NAMALWA (cell line): ENCODE measurements around the gene FUT8.

Experiments used
- DNase-seq: peaks from one replicate; pipeline ENCODE4 v3.0.0-alpha.2; 2015; ENCODE audit warnings: low spot score

FUT8 gene

DNA sequence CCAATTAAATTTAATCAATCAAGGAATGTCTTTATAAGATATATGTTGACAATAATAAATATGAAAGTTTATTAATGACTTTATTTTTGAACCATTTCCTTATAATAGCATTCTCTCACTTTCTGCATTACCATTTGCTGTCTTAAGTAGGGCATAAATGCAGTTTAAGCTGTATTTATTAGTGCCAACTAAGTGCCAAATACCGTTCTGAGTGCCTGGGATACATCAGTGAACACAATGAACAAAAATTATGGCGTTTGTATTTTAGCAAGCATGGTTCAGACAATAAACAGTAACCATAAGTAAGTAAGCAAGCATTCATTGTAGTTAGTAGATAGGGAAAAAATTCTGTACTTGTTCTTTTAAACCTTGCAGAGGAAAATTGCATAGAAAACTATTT, 145.8 kb downstream of the FUT8 start:
- DNase-seq, result no peak

DNA sequence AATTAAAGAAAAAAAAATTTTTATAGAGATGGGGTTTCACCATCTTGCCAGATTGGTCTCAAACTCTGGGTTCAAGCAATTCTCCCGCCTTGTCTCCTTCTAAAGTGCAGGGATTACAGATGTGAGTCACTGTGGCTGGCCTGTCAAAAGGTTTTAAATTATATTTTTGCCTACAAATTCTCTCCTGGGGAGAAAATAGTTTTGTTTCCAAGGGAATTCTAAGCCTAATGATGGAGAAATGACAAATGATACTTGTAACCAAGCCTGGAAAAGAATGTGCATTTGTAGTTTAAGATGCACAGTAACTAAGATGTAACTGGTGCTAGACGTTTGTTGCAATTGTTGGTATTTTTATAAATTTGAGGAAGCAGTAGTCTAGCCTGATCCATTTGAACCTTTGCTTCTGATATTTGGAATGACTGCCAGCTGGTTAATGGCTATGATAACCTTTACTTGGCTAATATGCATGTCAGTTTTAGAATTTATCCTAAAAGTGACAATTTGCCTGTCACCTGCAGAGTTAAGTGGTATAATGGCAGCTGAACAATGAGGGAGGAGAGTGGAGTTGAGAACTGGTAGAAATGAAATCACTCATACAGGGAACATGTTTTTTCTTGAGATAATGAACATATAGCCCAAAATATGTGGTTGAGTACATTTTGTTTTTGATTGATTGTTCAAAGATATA, 148.0 kb downstream of the FUT8 start:
- DNase-seq, result no peak

DNA sequence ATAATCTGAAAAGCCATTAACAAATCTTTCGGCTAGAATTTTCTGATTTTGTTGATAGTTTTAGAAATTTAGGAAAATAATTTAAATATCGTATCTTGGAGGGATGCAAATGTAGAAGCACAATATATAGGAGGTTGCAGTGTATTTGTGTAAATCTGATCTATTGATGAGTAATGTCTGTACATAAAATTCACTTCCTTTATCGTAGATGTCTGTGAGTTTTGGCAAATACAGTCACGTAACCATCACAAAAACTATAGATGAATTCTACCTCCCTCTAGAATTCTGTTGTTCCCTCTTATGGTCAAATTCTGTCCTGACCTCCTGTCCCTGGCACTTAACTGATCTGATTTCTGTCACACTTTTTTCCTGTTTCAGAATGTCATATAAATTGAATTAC, 151.8 kb downstream of the FUT8 start:
- DNase-seq, result no peak

DNA sequence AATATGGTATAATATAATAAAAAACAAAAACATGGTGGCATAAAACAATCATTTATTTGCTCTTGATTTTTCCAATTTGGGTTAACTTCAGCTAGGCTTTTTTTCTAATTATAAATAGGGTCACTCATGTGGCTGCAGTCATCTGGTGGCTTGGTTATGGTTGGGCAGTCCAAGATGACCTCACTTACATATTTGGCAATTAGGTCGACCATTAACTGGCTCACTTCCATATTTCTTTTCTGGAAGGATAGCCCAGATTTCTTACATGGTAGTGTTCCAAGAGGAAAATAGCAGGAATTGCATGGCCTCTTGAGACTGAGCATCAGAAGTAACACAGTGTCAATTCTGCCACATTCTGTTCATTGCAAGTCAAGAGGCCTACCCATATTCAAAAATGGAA, 153.4 kb downstream of the FUT8 start:
- no peak for DNase-seq

DNA sequence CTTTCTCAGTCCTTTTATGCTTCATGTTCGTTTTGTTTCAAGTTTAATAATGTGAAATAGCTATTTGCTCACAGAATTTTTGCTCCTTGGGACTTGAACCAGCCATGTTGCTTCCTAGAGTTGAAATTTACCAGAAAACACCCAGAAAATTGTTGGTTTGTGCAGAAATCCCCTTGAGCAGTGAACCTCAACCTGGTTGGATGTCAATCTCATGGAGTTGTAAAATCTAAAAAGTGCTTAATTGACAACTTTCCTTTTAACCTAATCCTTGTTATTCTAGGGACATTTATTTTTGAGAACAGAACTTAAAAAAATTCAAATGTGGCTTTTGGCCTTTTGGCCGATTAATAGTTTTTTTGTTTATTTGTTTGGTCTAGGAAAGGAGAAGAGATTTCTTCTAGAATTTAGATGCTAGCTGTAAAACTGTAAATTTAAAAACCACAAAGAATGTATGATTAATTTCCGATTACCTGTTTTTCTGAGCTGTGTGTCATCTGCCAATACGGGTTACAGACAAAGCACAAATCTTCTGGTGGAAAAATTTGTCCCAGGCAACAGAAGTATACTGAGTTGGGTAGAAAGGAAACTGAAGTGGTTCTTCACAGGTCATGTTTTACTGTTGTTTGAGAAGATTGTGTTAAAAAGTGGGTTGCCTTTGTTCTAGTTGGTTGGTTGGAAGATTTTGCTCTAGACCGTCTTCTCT, 154.4 kb downstream of the FUT8 start:
- no peak for DNase-seq

DNA sequence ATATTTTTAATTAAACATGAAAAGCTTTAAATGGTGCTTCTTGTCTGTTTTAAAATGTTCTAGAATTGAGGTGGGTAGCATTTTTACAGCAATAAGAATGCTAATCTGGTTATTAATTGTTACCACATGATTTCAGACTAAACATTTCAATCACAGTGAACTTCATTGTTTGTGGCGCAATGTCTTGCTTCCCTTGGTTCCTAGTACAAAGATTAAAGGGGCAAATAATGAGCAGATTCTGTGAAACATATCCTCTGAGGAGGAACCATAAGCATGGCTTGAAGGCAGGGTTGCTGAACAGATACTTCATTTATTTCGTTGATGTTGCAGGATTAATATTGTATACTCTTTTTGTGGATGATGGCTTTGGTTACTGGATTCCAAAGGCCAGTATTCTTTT, 162.1 kb downstream of the FUT8 start:
- no peak for DNase-seq

DNA sequence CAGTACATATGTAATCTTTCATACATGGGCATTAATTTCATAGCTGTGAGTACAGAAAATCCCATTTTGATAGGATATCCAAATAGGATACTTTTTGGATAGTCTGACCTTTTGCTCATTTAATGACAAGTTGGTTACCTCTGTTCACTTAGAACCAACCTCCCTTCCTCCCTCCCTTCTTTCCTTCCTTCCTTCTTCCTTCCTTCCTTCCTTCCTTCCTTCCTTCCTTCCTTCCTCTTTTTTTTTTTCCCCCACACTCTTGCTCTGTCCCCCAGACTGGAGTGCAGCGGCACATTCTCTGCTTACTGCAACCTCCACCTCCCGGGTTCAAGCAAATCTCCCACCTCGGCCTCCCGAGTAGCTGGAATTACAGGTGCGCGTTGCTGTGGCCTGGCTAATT, 162.9 kb downstream of the FUT8 start:
- no peak for DNase-seq

DNA sequence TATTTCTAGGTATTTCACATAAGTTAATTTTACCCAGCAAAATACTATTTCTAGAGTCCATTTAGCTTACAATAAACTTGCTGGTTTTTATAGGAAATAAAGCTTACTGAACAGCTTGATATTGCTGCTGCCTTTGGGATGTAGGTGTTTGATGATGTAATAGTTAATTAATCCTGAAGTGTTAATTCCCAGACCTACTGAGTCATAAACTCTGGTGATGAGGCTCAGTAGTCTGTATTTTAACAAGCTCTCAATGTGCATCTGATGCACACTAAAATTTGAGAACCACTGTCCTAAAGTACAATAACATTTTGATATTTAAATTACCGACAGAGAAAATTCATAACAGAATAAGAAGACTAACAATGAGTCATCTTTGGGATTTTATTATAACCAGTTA, 168.4 kb downstream of the FUT8 start:
- DNase-seq, result no peak

DNA sequence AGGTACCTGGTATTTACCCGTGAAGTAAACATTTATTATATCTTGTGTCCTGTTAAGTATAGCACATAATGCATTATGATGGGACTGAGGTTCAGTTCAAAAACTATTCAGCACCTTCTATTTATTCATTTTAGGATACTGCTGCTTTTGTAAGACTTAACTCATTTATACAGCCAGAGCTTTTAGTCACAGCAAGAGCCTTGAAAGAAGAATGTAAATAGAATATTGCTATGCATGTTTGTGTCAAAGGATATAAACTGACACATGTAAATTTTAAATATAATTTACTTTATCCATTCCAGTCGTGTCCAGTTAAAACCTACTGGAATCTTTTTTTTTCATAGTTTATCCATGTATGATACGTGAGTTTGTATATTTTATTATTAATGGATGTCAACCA, 168.8 kb downstream of the FUT8 start:
- no peak for DNase-seq

DNA sequence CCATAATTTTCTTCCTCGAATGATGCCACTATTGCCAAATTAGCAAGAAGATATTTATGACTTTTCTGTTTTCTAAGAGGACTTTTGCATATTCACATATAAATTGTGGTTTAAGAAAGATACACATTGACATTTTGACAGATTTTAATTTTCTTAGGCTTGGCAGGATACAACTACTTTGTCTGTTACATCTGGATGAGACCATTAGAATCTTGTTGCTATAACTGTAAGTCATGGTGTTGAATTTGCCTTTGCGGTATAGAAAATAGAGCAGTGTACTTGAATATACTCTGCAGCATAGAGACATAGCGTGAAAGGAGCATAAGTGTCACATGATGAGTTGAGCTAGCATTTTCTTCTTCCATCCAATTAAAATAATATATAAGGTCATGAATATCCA, 169.3 kb downstream of the FUT8 start:
- no peak for DNase-seq

DNA sequence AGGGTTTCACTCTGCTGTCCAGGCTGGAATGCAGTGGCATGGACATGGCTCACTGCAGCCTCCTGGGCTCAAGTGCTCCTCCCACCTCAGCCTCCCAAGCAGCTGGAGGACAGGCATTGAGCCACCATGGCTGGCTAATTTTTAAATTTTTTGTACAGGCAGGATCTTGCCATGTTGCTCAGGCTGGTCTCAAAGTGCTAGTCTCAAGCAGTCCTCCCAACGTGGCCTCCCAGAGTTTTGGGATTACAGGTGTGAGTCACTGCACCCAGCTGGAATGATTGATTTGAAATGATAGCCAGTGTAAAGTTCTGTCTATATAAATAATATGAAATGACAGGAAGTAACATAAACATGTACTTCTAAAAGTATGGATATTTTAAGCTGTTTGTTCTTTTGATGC, 172.7 kb downstream of the FUT8 start:
- DNase-seq, result no peak

DNA sequence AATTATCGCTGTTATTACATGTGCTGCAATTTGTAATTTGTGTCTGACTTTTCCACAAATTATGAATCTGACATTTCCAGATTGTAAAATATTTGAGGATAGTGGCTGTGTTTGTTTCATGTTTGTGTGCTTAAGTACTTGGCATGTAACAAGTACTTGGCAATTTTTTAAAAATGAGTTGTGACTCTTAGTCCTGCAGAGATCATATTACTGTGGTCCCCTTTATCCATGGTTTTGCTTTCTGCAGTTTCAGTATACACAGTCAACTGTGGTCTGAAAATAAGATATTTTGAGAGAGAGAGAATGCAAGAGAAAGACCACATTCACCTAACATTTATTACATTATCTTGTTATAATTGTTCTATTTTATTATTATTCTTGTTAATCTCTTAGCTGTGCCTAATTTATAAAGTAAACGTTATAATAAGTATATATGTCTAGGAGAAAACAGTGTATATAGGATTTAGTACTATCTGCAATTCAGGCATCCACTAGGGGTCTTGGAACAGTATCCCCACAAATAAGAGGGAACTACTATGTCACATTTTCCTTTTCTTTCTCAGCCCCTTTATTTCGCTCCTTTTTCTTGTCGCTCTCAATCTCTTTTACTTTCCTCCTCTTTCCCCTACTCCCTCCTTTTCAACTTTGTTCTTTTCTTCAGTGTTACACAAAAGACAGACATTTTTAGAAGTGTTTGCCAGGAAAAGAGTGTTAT, 176.1 kb downstream of the FUT8 start:
- DNase-seq, result no peak

DNA sequence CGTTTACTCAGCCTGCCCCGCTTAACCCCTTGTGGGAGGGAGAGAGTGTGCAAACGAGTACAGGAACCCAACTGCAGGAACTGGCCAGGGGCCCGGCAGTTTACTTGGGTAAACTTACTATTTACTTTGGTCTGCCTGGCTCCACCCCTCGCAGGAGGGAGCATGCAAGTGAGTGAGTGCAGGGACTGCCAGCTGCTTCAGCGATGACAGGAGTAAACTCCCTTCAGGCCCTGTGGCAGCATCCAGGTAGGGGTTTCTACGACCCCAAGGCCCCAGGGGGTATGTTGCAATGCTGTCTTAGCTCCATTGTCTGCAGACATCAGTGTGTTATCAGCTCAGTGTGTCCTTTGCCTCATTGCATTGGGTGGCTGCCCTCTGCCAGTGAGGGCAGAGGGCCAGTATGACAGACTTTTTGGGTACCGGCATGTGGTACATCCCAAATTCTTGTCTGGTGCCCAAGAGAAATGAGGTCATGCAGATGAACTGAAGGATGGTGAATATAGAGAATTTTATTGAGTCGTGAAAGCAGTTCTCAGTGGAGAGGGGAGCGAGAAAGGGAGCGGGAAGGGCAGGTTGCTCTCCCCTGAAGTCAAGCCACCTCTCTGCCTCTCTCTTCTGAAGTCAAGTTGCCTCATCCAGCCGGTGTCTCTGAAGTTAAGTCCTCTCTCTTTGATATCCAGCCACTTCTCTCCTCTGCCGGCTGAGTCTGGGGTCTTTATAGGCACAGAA, 181.8 kb downstream of the FUT8 start:
- DNase-seq, result no peak

DNA sequence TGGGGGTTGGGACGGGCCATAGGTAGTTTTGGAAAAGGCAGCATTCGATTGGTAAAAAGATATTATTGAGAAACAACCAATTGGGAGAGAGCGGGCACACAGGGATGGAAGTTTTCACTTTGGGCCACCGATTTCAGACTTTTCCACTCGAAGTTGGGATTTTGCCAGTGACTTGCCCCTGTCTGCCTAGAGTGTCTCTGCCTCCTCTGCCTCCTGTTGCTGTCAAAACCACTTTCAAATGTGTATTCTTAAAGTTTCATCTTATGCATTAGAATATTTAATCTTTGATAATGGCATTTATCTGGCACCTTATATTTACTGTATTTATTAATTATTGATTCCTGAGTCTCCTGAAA, 182.3 kb downstream of the FUT8 start:
- no peak for DNase-seq

DNA sequence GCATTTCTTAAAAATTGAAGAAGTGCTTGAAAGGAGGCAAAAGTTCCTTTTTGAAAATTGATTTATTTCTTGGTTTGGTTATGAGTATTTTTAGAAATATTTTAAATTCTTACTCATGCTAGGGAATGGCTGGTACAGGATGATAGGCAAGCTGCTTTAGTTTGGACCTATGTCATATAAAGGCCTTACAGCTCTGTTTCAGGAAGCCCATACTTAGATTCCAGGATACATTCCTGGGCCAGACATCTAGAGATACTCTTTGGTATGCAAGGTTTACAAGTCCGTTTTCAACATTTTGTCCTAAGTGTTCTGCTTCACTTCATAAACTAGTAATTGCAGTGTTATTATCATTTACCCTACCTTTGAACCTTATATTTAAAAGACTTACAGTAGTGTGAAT, 186.8 kb downstream of the FUT8 start:
- DNase-seq, result no peak

DNA sequence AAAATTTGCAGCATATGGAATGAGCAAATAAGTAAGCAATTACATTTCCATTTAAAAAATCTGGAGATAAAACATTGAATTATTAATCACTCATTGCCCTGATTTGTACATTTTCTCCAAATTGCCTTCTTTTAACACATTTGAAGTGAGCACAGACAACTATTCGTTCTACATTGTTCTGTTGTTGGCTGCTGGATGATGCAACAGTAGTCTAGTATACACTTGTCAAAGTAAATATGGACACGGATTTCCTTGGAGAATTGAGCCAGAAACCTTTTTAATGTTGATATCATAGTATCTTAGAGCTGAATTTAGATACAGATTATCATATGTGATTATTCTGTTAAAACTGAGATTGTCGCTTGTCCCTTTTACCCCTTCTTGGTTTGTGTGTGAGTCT, 188.2 kb downstream of the FUT8 start:
- no peak for DNase-seq

DNA sequence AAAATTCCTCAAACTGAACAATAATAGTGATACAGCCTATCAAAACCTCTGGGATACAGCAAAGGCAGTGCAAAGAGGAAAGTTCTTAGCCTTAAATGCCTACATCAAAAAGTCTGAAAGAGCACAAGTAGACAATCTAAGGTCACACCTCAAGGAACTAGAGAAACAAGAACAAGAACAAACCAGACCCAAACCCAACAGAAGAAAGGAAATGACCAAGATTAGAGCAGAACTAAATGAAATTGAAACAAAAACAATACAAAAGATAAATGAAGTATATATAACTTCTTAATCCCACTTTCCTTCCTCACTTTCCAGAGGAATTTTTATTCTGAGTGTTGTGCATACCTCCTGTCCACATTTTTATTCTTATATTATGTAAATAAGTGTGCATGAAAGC, 192.0 kb downstream of the FUT8 start:
- no peak for DNase-seq

DNA sequence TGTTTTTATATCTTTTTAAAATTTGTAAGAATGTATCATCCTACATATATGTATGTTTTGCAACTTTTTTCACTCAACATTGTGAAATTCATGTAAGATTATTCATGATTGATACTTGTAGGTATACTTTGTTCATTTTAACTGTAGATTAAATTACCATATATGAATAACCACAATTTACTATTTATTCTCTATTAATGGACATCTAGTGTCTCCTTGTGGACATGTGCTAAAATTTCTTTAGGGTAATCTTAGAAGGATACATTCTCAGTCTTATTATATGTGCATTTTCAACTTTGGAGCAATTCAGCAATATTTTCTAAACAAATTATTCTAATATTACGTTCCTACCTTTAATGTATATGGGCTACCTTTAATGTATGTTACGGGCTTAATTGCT, 192.4 kb downstream of the FUT8 start:
- DNase-seq, result peak; percentile 3

DNA sequence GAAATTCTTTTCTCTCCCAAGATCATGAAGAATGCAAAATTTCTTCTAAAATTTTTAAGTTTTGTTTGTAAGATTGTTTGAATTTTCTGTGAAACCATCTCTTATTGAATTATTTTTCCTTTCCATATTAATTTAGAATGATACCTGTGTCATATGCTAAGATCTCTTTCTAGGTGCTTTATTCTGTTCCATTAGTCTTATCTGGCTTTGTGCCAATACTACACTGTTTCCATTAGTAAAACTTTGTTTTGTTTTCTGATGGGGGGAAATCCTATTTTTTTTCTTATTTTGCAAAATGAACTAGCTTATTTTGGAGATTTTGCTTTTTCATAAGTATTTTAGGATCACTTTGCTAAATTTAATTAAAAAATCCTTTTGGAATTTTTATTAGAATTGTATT, 193.9 kb downstream of the FUT8 start:
- DNase-seq, result no peak

DNA sequence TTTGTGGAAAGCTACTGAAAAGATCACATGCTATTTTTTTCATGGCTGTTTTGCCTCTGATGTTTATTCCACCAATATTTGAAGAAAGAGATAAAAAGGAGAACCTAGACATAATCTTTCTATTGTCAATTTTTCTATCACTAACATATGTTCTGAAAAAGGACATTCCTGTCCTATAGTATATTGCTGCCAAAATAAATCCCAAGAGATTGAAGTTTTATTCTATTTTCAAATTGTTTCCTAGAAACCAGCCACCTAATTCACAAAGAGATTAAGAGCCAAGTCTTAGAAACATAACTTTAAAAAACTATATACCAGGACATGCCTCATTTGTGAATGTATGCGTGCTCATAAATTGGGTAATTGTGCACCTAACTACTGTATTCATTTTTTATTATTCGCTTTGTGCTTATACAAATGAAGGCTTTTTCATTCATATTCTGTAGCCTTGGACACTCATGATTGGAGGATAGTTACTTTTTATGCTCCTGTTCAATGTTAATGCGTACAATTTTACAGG, 200.7 kb downstream of the FUT8 start:
- DNase-seq, result no peak

DNA sequence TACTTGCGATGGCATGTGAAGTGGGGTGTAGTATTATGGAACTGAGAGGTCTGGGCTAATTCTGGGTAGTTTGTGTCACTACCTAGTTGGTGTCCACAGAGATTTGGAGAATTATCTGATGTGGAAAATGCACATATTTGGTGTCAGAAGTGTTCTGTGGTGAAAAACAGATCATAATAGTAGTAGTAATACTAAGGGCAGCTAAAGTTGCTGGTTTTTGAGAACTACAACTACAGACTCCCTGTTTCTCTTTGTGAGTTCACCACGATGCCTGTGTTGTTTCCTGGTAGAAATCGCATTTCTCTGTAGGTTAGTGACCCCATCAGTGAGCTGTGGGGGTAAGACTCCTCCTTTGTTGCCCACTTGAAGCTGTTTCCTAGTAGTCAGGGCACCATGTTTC, 206.5 kb downstream of the FUT8 start:
- DNase-seq, result no peak

DNA sequence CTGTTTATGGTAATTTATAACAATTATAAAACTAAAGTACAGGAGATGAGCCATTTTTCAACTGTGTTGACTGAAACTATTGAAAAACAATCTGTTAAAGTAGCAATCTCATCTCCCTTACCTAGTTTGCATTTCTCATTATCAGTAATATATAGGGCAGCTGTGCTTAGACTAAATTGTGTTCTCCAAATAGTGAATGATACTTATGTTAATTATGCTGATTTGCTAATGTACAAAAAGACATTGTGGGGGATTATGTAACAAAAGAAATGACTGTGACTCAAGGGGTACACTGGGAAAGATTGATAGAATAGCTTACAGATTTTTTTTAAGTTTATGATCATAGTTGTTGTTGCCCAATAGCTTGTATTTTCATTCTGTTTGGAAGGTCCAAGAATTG, 207.7 kb downstream of the FUT8 start:
- DNase-seq, result no peak

DNA sequence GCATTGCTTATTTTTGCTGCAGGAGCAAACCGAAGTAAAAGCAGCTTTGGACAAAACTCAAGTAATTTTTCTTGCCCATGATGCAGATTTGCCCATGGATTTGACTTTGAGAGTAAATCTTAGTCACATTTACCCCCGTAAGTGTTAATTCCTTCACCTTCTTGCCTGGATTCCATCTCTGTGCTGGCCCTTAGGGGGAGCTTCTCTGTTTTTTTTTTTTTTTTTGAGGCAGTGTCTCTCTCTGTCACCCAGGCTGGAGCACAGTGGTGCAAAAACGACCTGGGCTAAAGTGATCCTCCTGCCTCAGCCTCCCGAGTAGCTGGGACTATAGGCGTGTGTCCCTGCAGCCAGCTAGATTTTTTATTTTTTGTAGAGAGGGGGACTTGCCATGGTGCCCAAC, 210.2 kb downstream of the FUT8 start:
- DNase-seq, result no peak
